ENCODE results near the gene HIVEP3.

The HIVEP3 gene

DNA sequence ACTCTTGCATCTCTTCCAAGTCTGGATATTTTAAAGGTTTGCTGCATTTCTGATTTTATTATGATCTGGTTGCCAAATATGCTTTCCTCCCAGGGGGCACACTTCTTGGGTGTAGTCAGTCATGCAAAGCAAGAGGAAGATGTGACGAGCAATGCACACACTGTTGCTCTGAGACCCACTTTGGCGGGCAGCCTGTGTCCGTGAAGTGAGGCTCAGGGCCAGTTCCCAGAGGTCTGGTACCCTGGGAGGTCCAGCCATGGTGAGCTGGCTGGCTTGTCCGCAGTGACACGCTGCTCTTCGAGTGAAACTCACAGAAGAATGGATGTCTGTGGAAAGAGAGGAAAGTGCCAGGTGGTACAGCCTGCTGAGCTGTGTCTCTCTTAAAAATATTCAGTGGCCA, 381.5 kb downstream of the HIVEP3 start:
- TF ChIP-seq SPI1 (IDR thresholded peaks at IDR 0.05; ENCODE audit: low read depth, low read length) (no peak), POLR2A (IDR thresholded peaks at IDR 0.05; ENCODE audit: low read depth, low read length) (no peak), POU2F2 (IDR thresholded peaks at IDR 0.05; ENCODE audit: low read depth, low read length) (no peak), PAX5 (IDR thresholded peaks at IDR 0.05; ENCODE audit: insufficient read depth, low read length, severe bottlenecking) (no peak), POLR2AphosphoS5 (IDR thresholded peaks at IDR 0.05; ENCODE audit: low read depth, low read length) (no peak), TAF1 (IDR thresholded peaks at IDR 0.05; ENCODE audit: low read depth, low read length) (no peak)
- DNase-seq (ENCODE audit: insufficient read length, low spot score) (no peak), FAIRE-seq (peak; percentile 68)

DNA sequence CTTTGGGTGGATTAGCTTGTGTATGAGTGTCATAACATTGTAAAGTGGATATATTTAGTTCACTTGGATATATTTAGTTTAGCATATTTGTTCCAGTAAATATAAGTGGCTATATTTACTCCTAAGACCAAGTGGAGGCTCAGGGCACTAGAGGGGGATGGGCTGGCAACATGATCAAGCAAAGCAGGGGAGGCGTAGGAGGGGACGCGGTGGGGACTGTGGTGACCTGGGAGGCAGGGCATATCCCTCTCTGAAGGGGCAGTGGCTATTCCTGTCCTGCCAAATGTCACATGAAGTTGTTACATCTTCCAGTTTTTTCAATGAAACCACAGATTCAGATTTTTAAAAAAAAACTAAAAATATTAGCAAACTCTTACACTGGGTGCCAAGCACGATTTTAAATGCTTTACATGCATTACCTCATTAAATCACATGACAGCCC, 382.3 kb downstream of the HIVEP3 start:
- DNase-seq (ENCODE audit: insufficient read length, low spot score) (no peak), FAIRE-seq (no peak)
- TF ChIP-seq PAX5 (IDR thresholded peaks at IDR 0.05; ENCODE audit: insufficient read depth, low read length, severe bottlenecking) (no peak), SPI1 (IDR thresholded peaks at IDR 0.05; ENCODE audit: low read depth, low read length) (no peak), POLR2A (IDR thresholded peaks at IDR 0.05; ENCODE audit: low read depth, low read length) (no peak), POU2F2 (IDR thresholded peaks at IDR 0.05; ENCODE audit: low read depth, low read length) (no peak), TAF1 (IDR thresholded peaks at IDR 0.05; ENCODE audit: low read depth, low read length) (no peak), POLR2AphosphoS5 (IDR thresholded peaks at IDR 0.05; ENCODE audit: low read depth, low read length) (no peak)

DNA sequence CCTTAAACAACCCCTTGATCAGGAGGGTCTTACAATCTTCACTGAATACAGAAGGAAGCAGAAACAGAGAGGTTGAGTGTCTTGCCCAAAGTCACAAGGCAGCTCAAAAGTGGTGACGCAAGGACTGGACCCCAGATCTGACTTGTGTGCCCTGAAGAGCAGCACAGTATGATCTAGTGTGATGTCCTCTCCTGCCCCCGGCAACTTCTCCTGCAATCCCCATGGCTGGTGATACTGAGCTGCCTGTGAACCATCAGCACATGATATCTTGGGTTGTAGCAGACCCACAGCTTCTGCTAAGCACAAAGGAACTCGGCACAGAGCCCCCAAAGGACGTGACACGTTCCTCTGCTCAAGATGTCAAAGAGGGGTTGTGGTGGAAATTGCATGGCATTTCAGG, 383.0 kb downstream of the HIVEP3 start:
- DNase-seq (ENCODE audit: insufficient read length, low spot score): no peak
- TF ChIP-seq POU2F2 (IDR thresholded peaks at IDR 0.05; ENCODE audit: low read depth, low read length) (no peak), POLR2A (IDR thresholded peaks at IDR 0.05; ENCODE audit: low read depth, low read length) (no peak), POLR2AphosphoS5 (IDR thresholded peaks at IDR 0.05; ENCODE audit: low read depth, low read length) (no peak), TAF1 (IDR thresholded peaks at IDR 0.05; ENCODE audit: low read depth, low read length) (no peak), SPI1 (IDR thresholded peaks at IDR 0.05; ENCODE audit: low read depth, low read length) (no peak), PAX5 (IDR thresholded peaks at IDR 0.05; ENCODE audit: insufficient read depth, low read length, severe bottlenecking) (no peak)
- FAIRE-seq: no peak

DNA sequence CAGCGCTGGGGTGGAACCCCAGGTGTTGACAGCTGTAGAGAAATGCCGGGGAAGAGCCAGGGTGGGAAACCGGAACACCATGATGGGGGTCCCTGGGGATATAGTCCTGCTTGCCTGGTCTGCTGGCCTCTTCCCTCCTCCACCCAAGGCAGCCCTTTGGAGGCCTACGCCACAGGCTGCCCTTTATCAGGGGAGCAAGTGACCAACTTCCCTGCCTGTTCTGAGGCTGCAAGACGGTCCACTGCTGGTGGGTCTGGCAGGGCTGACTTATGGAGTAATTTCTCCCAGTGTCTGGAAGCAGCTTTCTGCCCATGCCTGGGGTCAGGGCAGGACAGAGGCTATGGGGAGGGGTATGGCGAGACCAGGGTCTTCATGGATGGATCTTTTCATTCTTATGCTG, 383.4 kb downstream of the HIVEP3 start:
- FAIRE-seq (no peak), DNase-seq (ENCODE audit: insufficient read length, low spot score) (no peak)
- TF ChIP-seq TAF1 (IDR thresholded peaks at IDR 0.05; ENCODE audit: low read depth, low read length) (no peak), PAX5 (IDR thresholded peaks at IDR 0.05; ENCODE audit: insufficient read depth, low read length, severe bottlenecking) (no peak), POLR2AphosphoS5 (IDR thresholded peaks at IDR 0.05; ENCODE audit: low read depth, low read length) (no peak), SPI1 (IDR thresholded peaks at IDR 0.05; ENCODE audit: low read depth, low read length) (no peak), POLR2A (IDR thresholded peaks at IDR 0.05; ENCODE audit: low read depth, low read length) (no peak), POU2F2 (IDR thresholded peaks at IDR 0.05; ENCODE audit: low read depth, low read length) (no peak)

DNA sequence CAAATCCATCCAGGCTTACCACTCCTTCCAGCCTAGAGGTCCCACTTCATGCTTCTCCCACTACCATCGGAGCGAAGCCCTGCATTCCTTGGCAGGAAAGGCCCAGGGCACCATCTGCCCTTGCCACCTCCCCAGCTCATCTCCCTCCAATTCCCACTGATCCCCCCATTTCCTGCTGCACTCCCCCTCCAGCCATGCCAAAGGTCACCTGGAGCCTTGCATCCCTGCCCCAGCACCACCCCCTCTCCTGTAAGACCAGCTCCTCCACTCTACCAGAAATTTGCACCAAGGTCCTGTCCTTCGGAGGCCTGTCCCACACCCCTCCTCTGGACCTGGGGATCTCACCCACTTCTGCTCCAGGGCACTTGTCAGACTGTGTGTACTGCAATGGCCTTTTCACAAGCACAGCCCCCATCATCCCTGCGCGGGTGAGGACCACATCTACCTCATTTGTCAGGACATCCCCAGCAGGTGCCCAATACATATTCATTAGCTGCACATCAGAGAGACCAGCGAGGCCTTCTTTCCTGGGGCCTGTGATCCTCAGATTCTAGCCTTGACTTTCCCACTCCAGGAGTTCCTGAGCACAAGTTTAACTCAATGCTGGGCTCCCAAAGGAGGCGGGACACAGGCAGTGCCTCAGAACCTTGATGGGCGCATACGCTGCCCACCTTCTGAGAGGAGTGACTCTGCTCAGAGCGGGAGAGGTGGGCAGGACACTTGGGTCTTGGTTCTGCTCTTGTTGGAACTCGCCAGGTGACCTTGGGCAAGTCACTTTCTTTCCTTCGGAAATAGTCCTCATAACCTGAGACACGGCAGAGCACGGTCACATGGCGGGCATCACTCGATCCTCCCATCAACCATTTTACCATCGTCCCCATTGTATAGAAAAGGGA, 384.3 kb downstream of the HIVEP3 start:
- FAIRE-seq (no peak), DNase-seq (ENCODE audit: insufficient read length, low spot score) (no peak)
- TF ChIP-seq POLR2A (IDR thresholded peaks at IDR 0.05; ENCODE audit: low read depth, low read length) (no peak), PAX5 (IDR thresholded peaks at IDR 0.05; ENCODE audit: insufficient read depth, low read length, severe bottlenecking) (no peak), SPI1 (IDR thresholded peaks at IDR 0.05; ENCODE audit: low read depth, low read length) (no peak), POLR2AphosphoS5 (IDR thresholded peaks at IDR 0.05; ENCODE audit: low read depth, low read length) (no peak), TAF1 (IDR thresholded peaks at IDR 0.05; ENCODE audit: low read depth, low read length) (no peak), POU2F2 (IDR thresholded peaks at IDR 0.05; ENCODE audit: low read depth, low read length) (no peak)

DNA sequence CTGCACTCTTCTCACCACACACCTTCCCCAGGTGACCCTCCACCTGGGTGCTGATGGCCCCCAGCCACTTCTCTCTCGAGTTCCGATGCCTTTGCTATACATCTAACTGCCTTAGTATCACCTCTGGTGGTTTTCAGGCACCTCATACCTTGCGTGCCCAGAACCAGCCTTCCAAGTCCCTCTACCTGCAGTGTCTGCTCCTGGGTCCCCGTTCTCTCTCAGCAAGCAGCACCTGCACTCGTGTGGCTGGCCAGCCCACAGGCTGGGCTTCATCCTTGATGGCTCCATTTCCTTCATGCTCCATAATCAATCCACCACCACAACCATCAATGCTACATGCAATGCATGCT, 385.0 kb downstream of the HIVEP3 start:
- FAIRE-seq: no peak
- no peak for DNase-seq (ENCODE audit: insufficient read length, low spot score)
- TF ChIP-seq SPI1 (IDR thresholded peaks at IDR 0.05; ENCODE audit: low read depth, low read length): no peak
- no peak for TF ChIP-seq PAX5 (IDR thresholded peaks at IDR 0.05; ENCODE audit: insufficient read depth, low read length, severe bottlenecking)
- TF ChIP-seq POLR2AphosphoS5 (IDR thresholded peaks at IDR 0.05; ENCODE audit: low read depth, low read length): no peak
- no peak for TF ChIP-seq POU2F2 (IDR thresholded peaks at IDR 0.05; ENCODE audit: low read depth, low read length)
- TF ChIP-seq TAF1 (IDR thresholded peaks at IDR 0.05; ENCODE audit: low read depth, low read length): no peak
- TF ChIP-seq POLR2A (IDR thresholded peaks at IDR 0.05; ENCODE audit: low read depth, low read length): no peak

DNA sequence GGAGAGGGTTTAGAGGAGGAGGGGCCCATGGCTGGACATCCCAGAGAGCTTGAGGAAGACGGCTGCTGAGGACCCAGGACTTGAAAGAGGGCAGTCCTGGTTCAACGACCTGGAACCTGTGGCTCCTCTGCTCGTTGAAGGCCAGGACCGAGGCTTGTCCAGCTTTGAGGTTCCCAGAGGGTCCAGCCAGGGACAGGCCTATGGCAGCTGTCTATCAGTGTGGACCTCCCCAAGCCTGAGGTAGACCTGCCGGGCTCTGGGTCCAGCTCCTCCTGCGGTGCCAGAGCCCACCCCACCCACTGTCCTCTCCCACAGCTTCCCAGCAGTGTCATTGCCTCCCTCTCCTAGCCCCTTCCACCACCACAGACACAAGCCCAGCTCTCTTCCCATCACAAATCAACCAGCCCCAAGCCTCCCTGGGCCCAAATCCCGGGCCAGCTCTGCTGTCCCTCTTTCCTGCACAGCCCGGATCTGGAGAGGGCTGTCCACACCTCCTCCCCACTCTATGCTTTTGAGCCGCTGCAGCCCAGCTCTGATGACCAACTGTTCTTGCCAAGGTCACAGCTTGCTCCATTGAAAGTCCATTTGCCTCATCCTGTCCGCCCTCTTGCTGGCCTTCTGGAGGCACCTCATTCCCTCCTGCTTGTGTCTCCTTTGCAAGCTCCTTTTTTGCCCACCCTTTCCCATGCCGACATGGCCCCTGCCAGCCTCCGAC, 385.5 kb downstream of the HIVEP3 start:
- FAIRE-seq (no peak), DNase-seq (ENCODE audit: insufficient read length, low spot score) (no peak)
- TF ChIP-seq TAF1 (IDR thresholded peaks at IDR 0.05; ENCODE audit: low read depth, low read length) (no peak), SPI1 (IDR thresholded peaks at IDR 0.05; ENCODE audit: low read depth, low read length) (no peak), POLR2A (IDR thresholded peaks at IDR 0.05; ENCODE audit: low read depth, low read length) (no peak), POU2F2 (IDR thresholded peaks at IDR 0.05; ENCODE audit: low read depth, low read length) (no peak), PAX5 (IDR thresholded peaks at IDR 0.05; ENCODE audit: insufficient read depth, low read length, severe bottlenecking) (no peak), POLR2AphosphoS5 (IDR thresholded peaks at IDR 0.05; ENCODE audit: low read depth, low read length) (no peak)

DNA sequence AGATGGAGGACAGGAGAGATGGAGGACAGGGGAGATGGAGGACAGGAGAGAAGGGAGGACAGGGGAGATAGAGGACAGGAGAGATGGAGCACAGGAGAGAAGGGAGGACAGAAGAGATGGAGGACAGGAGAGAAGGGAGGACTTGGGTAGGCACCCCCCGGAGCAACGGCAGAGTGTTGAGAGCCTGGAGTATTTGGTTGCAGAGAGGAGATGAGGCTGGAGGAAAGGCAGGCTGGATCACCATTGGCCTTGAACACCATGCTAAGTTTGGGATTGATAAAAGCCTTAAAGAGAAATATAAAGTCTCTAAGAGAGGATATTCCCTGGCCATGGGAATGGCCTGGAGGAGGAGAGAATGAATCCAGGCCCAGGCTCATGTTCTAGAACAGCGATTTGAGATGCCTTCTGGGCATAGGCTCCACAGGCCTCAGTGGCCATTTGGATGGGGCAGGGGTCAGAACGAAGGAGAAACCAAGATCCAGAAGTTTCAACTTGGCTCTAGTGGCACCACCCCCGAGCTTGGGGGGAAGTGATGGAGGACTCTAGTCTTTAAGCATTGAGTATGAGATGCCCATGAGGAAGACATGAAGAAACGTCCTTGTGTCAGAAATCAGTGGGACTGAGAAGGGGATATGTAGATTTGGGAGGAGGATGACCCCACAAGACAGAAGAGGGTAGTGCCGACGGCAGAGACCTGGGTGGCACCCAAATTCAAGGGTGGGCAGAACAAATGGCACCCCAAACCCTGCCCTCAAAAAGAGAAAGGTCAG, 386.3 kb downstream of the HIVEP3 start:
- FAIRE-seq: no peak
- DNase-seq (ENCODE audit: insufficient read length, low spot score): no peak
- TF ChIP-seq POU2F2 (IDR thresholded peaks at IDR 0.05; ENCODE audit: low read depth, low read length): no peak
- TF ChIP-seq POLR2A (IDR thresholded peaks at IDR 0.05; ENCODE audit: low read depth, low read length): no peak
- no peak for TF ChIP-seq SPI1 (IDR thresholded peaks at IDR 0.05; ENCODE audit: low read depth, low read length)
- no peak for TF ChIP-seq PAX5 (IDR thresholded peaks at IDR 0.05; ENCODE audit: insufficient read depth, low read length, severe bottlenecking)
- no peak for TF ChIP-seq TAF1 (IDR thresholded peaks at IDR 0.05; ENCODE audit: low read depth, low read length)
- TF ChIP-seq POLR2AphosphoS5 (IDR thresholded peaks at IDR 0.05; ENCODE audit: low read depth, low read length): no peak

Data from GM12891 (cell line).